H4 (cell line): ENCODE data around the gene SHISA5. TPM values are rescaled to one million over a fixed set of nuclear protein-coding genes. Genes with fewer than 3 reads are reported as not detected.
A peak's percentile ranks its signal among the peaks of the same experiment; 100 is the strongest.
"Not testable (repeated sequence)": the region's sequence is repeated elsewhere in the genome, so short reads cannot be mapped to it uniquely, and the experiment has no call there.

Experiments used
- DNase-seq: peaks from one replicate; pipeline ENCODE4 v3.0.0-alpha.2; 2015; ENCODE audit warnings: low spot score
- total RNA-seq: library from RNA; depleted of rRNA; stranded (reverse); fragments of >200 nt; shearing (Covaris generic); gene quantifications from 2 replicates; pipeline ENCODE4 v1.2.3, GENCODE V29; 2014

Gene SHISA5
- total RNA-seq, 1 experiment from 2014 or later = 100 TPM

DNA sequence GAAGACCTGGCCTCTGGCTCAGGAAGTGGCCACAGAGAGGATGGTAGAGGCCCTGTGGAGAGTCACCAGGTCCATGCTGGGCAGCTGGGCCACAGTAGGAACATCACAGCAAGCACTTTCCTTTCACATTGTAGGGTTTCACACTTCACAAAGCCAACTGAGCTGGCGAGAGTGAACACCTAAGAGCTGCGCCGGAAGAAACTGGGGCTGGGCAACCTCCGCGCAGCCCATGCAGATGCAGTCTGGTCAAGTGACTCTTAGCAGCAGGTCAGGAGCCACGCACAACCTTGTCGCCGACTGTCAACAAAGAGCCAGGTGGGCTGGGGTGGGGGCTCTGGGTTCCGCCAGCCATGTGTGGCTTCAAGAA, 15.3 kb upstream of the SHISA5 start:
- DNase-seq = no peak

DNA sequence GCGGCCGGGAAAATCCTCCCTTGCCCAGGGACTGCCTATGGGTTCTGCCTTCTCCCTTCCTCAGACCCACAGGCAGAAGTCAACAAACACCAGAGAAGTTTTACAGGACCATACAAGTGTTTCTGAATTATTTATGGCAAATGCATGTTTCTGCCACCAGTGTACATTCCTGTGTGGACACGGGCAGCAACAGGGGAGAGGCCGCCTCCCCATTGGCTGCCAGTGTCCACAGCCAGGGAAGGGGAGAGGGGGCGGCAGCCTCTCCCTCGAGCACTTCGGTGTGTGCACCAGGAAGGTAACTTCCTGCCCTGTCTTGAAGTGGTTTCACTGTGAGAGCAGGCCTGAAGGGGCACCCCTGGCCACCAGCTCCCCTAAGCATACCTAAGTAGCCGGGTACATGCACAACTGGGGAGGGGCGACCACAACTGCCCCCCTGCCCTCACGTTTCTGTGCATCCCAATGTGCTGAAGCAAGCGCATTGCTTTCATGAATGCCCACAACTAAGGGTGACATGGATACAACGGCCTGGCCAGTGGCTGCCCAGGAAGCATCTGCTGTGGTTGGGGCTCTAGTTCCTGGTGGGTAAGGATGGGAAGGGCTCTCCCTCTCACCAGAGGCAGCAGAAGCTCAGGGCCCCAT, 14.8 kb upstream of the SHISA5 start:
- no peak for DNase-seq

DNA sequence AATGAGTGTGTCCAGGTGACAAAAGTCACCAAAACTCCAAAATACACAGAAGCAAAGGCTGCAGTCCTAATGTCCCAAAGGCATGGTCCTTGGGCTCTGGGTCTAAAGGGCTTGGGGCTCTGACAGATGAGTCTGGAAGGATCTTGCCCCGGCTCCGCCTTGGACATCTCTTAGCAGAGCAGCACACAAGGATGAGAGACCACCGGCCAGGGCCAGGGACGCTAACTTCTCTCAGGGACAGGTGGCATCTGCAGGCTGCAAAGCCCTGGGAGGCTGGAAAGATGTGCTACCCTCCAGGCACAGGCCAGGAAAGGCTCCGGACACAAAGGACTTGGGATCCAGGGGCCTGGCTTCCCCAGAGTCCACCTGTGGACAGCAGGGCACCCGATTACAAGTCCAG, 14.1 kb upstream of the SHISA5 start:
- no peak for DNase-seq

DNA sequence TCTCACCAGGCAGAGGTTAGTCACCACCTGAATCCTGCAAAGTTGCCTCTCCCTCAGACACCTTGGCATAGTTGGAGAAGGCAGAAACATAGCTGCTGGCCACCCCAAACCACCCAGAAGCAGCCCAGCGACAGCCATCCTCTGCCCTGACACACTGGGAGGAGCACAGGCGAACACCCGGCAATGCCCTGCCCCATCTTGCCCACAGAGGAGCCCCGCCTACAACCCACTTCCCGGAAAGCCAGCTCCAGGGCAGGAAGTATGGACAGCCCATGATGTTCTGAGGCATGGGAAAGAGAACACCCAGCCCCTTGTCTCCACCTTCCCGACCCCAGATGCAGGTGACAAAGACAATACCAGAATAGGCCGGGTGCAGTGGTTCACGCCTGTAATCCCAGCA, 12.6 kb upstream of the SHISA5 start:
- DNase-seq = no peak

GRCh38 chr3:48514431-48515227, 10.7 kb upstream of the SHISA5 start:
- DNase-seq = no peak

DNA sequence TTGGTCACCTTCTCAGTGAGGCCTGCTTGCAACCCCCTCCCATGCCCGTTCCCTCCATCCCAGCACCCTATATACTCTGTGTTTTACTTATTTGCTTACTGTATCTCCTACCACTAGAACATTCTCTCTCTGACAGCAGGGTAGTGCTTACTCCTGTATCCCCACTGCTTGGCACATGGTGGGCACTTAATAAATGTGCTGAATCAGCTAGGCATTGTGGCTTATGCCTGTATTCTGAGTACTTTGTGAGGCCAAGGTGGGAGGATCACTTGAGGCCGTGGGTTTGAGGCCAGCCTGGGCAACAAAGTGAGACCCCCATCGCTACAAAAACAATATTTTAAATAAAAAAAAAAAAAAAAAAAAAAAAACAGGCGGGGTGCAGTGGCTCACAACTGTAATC, 7.6 kb upstream of the SHISA5 start:
- DNase-seq = no peak

DNA sequence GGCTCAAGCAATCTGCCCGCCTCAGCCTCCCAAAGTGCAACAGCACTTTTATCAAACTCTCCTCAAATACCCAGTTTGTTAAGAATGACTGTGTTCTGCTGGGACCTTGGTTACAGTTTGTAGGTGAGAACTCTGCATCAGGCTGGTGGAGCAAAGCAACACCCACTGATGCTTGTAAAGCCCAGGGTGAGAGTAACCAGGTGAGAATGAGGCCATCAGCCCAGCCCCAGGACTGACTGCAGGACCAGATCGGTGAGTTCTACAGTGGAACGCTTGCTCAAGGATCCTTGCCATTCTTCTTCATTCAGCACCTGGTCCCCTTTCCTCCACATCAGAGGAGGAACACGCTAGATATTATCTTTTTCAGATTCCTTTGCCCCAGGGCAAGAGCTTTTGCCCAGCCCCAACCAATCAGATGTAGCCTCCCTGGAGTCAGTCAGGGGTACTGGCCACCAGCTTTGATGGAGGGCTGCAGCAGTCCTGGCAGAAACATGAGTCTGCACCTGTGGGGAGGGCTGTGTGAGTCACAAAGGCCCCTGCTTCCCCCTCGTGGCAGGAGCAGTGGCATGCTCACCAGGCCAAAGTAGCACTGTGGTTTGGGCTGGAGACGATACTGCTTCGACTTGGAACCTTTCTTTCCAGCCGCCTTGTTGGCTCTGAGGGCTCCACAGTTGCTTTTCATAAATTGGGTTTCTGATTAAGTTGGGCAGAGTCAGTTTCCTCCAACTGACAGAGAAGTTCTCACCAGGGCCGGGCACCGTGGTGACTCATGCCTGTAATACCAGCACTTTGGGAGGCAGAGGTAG, 3.5 kb upstream of the SHISA5 start:
- DNase-seq = peak; percentile 75

- DNase-seq = no peak
These were observed 2.1 kb upstream of the SHISA5 start for GRCh38 chr3:48505968-48506504.

DNA sequence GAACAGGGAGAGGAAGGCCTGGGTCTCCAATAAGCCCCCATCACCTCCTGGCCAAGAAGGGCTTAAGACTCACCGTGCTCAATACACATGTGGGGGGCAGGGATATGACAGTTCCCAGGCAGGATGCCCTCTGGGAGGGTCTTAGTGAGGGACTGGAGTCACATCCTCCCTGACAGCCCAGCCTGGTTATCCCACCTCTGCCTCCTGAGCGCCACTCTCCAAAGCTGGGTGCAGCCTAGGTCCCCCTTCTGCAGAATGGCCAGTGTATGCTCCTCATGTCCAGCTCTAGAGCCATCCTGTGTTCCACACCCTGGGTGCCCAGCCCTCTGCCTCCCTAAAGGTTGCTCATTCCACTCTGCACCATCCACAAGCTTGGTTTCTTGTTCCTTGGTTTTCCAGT, 1.2 kb upstream of the SHISA5 start:
- DNase-seq = no peak

DNA sequence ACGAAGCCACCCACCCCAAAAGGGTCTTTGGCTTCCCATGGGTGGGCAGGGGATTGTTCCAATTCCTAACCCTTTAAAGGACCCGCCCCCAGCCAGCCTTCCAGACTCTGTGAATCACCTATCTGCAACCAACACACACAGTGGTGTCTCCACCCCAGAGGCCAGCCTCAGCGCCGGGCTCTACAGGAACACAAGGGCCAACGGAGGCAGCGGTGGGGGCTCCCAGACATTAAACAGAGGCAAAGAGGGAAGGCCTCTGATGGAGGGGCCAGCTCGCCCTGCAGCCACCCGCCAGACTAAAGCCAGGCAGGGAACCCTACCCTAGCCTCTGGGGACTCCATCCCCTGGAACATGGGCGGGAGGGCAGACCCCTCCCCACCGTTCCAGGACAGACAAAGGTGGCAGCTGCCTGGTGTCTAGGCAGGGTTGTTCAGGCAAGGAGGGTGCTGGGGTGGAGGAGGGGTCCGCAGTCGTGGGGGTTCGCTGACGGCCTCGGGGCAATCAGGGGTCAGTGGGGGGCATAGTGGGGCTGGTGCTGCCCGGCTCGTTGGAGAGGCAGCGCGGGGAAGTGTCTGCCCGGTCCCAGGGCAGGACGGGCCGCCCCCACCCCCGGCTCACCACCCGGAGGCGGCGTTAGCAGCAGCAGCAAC, 448 bp downstream of the SHISA5 start:
- no peak for DNase-seq

DNA sequence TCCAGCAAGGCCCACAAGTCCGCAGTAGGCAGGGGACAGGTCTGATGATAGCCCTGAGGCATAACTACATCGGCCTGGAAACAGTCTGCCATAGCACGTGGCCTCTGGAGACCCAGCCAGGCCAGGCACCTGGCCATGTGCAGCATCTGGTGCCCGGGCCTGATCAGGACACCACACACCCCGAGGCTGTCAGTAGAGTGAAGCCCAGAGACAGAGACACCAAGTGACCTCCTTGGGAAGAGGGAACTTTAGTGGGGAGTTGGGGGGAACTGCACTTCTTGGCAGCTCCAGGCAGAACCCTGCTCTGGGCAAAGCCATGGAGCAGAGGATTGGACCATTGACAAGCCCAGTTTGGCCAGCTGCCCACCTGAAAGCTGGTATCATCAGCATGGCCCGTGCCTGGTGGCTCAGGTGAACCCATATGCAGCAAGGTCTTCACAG, 1.2 kb downstream of the SHISA5 start:
- no peak for DNase-seq

- DNase-seq = no peak
These were observed 1.9 kb downstream of the SHISA5 start for GRCh38 chr3:48502121-48502520.

GRCh38 chr3:48501196-48501595, 2.8 kb downstream of the SHISA5 start:
- no peak for DNase-seq

DNA sequence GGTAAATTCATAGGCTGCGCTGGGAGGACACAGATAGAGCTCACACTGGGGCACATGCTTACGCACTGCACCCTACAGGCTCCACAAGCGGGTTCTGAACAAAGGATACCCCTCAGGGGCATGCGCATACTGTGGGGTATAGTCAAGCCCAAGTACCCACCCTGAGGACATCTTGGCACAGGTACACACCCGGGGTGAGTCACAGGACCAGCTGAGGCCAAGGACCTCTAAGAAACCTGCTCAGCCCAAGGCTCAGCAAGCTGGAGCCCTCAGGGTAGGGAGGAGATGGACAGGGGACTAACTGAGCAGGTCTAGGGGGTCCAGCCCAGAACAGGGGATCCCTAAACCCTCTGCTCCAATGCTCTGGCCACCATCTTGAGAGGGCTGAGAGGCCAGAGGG, 3.3 kb downstream of the SHISA5 start:
- DNase-seq = no peak

- no peak for DNase-seq
These were observed 10.8 kb downstream of the SHISA5 start for GRCh38 chr3:48493203-48493501.

DNA sequence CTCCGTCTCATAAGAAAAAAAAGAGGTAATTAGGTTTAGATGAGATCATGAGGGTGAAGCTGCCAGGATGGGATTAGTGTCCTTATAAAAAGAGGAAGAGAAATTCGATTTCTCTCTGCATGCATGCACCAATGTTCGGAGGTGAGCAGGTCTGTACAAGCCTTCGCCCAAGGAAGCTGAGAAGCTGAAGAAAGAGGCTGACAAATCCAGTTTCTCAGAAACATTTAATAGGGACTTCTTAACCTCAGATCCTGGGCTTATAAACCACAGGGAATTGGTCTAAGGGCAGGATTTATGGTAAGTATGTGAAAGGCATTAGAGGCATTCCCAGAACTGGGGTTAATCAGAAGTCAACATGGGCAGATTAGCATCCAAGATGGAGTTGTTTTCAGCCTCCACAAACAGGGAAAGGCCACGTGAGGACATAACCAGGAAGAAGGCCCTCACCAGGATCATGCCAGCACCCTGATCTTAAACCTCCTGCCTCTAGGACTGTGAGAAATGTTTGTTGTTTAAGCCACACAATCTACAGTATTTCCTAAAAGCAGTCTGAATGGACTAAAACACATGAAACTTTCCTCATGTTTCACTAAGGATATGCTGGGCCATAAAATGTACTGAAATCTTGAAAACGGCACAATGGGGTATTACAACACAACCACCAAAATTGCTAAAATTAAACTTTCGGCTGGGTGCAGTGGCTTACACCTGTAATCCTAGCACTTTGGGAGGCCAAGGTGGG, 11.3 kb downstream of the SHISA5 start:
- DNase-seq = peak; percentile 49

DNA sequence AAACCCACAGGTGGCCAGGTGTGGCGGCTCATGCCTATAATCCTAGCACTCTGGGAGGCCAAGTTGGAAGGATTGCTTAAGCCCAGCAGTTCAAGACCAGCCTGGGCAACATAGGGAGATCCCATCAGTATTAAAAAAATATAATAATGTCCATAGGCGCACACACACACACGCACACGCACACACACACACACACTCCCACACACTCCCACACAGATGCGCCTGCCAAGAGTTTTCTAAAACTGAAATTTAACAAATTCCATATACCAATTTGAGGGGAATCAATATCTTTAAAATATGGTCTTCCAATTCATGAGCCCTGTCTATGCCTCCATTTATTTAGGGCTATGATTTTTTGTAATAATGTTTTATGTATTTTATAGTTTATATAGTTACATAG, 17.0 kb downstream of the SHISA5 start:
- no peak for DNase-seq

GRCh38 chr3:48482822-48483221, 21.2 kb downstream of the SHISA5 start:
- DNase-seq = not testable (repeated sequence)

GRCh38 chr3:48480891-48481290, 23.1 kb downstream of the SHISA5 start:
- DNase-seq = not testable (repeated sequence)

DNA sequence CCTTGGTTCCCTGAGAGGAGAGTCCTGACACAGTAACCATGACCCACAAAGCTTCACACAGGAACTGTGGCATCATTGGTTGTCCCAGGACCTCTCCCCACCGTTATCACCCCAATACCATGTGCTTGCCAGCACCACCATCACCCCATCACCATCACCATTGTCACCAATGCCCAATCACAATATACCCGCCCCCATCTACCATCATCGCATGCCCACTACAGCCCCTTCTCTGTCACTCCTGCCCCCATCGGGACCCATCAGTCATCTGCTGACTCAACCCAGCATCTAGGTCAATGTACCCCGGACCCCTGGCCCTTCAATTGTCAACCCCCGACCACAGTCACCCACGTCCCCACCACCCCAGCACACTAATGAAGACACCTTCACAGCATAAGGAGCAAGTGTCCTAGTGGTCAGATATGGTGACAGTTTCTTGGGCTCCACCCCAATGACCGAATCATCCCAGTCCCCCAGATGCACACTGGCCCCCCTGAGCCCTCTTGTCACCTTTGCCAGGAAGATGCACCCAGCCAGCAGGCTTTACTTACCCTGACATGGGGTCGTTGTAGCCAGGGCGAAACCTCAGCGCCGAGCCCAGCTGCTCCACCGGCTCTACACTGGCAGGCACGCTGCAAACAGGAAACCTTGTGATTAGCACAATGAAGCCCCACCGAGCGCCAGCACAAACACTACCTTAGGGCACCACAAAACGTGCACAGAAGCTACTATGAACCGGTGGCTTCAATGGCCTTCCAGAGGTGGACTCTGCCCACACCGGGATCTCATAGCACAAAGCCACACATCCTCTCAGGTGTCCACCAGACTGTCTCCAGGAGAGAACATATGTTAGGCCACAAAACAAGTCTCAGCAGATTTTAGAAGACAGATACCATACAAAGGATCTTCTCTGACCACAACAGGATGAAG, 25.1 kb downstream of the SHISA5 start:
- no peak for DNase-seq
